Uterus (tissue), 4 donors: ENCODE results near the gene STAG2. TPM values are rescaled to one million over a fixed set of nuclear protein-coding genes. Genes with fewer than 3 reads are reported as not detected.
"Not testable (repeated sequence)": the region's sequence is repeated elsewhere in the genome, so short reads cannot be mapped to it uniquely, and the experiment has no call there.

Experiments
- DNase-seq, 2 donors: peaks; one replicate each; pipeline ENCODE4 v3.0.0-alpha.2; 2019 to 2020
- H3K27ac ChIP-seq, 2 donors: fragments of 200-600 bp; sonication (generic); 1 replicate in 1 of 2; 2 replicates in 1 of 2; pipeline ENCODE4 v1.5.1; 2016 to 2018
- H3K27me3 ChIP-seq, 2 donors: fragments of 200-600 bp; sonication (generic); one replicate each; pipeline ENCODE4 v1.5.1; 2018 to 2019; ENCODE audit warnings: control low read depth in 1 of 2
- H3K36me3 ChIP-seq, 2 donors: fragments of 200-600 bp; sonication (generic); one replicate each; pipeline ENCODE4 v1.5.1; 2019; ENCODE audit warnings: control low read depth in 1 of 2
- H3K4me1 ChIP-seq, 2 donors: fragments of 200-600 bp; sonication (generic); one replicate each; pipeline ENCODE4 v1.5.1; 2018 to 2019; ENCODE audit warnings: control low read depth in 1 of 2
- H3K4me3 ChIP-seq, 2 donors: fragments of 200-600 bp; sonication (generic); 1 replicate in 1 of 2; 2 replicates in 1 of 2; pipeline ENCODE4 v1.5.1; 2018 to 2019; ENCODE audit warnings: mild to moderate bottlenecking in 1 of 2
- H3K9me3 ChIP-seq, 2 donors: fragments of 200-600 bp; sonication (generic); one replicate each; pipeline ENCODE4 v1.5.1; 2019; ENCODE audit warnings: control low read depth in 1 of 2
- POLR2A ChIP-seq, 2 donors: fragments of 450-650 bp; IDR thresholded peaks; one replicate each; pipeline ENCODE4 v1.6.1; 2016; ENCODE audit warnings: antibody characterized with exemption in 2 of 2, mild to moderate bottlenecking in 1 of 2, moderate library complexity in 1 of 2
- intact Hi-C: fragments of 100-400 bp; cut with DNase I; formaldehyde crosslinking; loops from one replicate; pipeline ENCODE4 v1.15.1; 2023; ENCODE audit warnings: low total_unique reads
- total RNA-seq, 4 donors: library from RNA; depleted of rRNA in 3 of 4; stranded (reverse); fragments of >200 nt in 3 of 4; gene quantifications; one replicate each; pipeline versions ENCODE4 v1.1.0 to v1.2.4, GENCODE V29; 2014 to 2023
- TF ChIP-seq, protein P1 (sequence below), 4 experiments: fragments of 200-600 bp in 2 of 4; fragments of 450-650 bp in 2 of 4; sonication (generic) in 2 of 4; IDR thresholded peaks; one replicate each; pipeline ENCODE4 v1.5.1; 2016 to 2019; ENCODE audit warnings: antibody characterized with exemption in 4 of 4, mild to moderate bottlenecking in 2 of 4, moderate library complexity in 1 of 4
- donor health status: DM: yes; HTN: yes; CAD: no.

The STAG2 gene
- total RNA-seq, 4 donors from 2014 or later = 32.5 to 170 (median 83.4) TPM

DNA sequence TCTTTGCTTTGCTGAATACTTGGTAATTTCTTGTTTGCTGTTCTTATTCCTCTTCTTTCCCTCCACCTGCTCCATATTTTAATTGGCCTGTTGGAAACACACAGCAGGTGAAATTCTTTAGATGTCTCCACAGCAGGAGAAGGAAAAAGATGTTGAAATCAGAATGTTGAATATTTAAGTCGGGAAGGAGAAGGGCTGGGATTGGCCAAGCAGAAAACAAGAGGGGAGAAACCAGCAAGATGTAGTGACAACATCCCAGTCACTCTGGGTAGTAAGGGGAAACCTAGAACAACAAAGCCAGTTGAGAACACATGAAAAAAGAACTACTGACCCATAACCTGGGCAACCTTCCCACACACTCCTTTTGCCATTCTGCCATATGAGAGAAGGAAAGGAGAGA, 37.3 kb upstream of the STAG2 start:
- no peaks in the 10 kb centered on the region for H3K27me3 ChIP-seq
- no peaks in the 10 kb centered on the region for H3K9me3 ChIP-seq
- no peak overlapping the region for H3K4me3 ChIP-seq
- no peaks in the 10 kb centered on the region for H3K4me1 ChIP-seq
- intact Hi-C loops = no loop called here
- DNase-seq = no peak
- H3K36me3 ChIP-seq = no peaks in the 10 kb centered on the region
- no peak overlapping the region for H3K27ac ChIP-seq
- TF ChIP-seq, protein P1, sequence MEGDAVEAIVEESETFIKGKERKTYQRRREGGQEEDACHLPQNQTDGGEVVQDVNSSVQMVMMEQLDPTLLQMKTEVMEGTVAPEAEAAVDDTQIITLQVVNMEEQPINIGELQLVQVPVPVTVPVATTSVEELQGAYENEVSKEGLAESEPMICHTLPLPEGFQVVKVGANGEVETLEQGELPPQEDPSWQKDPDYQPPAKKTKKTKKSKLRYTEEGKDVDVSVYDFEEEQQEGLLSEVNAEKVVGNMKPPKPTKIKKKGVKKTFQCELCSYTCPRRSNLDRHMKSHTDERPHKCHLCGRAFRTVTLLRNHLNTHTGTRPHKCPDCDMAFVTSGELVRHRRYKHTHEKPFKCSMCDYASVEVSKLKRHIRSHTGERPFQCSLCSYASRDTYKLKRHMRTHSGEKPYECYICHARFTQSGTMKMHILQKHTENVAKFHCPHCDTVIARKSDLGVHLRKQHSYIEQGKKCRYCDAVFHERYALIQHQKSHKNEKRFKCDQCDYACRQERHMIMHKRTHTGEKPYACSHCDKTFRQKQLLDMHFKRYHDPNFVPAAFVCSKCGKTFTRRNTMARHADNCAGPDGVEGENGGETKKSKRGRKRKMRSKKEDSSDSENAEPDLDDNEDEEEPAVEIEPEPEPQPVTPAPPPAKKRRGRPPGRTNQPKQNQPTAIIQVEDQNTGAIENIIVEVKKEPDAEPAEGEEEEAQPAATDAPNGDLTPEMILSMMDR (IDR thresholded peaks at IDR 0.05) = no peak
- no peak for TF ChIP-seq POLR2A (IDR thresholded peaks at IDR 0.05)

DNA sequence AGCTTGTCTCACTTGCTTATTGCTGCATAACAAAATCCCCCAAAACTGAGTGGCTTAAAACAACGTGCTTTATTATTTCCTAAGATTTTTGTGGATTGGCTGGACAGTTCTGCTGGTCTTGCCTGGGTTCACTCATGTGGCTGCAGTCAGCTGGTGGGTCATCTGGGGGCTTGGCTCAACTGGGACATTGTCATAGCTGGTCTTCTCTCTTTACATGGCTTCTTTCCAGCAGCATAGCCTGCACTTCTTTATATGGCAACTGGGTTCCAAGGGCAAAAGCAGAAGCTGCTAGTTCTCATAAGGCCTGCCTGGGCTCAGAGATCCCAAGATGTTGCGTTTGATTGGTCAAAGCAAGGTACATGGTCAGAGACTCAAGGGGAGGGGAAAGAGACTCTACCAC, 33.7 kb upstream of the STAG2 start:
- Histone ChIP-seq H3K4me3 (no peak overlapping the region), H3K4me1 (no peaks in the 10 kb centered on the region), H3K27me3 (no peaks in the 10 kb centered on the region), H3K36me3 (no peaks in the 10 kb centered on the region), H3K27ac (no peak overlapping the region), H3K9me3 (no peaks in the 10 kb centered on the region)
- no peak for DNase-seq
- TF ChIP-seq, protein P1 (IDR thresholded peaks at IDR 0.05) = no peak
- TF ChIP-seq POLR2A (IDR thresholded peaks at IDR 0.05) = no peak
- intact Hi-C loops = no loop called here

DNA sequence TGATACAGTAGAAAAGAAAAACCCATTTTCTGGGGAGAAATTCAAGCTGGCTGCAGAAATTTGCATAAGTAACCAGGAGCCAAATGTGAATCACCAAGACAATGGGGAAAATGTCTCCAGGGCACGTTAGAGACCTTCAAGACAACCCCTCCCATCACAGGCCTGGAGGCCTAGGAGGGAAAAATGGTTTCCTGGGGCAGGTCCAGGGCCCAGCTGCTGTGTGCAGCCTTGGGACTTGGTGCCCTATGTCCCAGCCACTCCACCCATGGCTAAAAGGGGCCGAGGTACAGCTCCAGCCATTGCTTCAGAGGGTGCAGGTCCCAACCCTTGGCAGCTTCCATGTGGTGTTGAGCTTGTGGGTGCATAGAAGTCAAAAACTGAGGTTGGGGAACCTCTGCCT, 29.5 kb upstream of the STAG2 start:
- H3K27me3 ChIP-seq, DNase-seq, H3K9me3 ChIP-seq, H3K36me3 ChIP-seq, H3K27ac ChIP-seq, H3K4me3 ChIP-seq, intact Hi-C loops, H3K4me1 ChIP-seq: not testable (repeated sequence)

DNA sequence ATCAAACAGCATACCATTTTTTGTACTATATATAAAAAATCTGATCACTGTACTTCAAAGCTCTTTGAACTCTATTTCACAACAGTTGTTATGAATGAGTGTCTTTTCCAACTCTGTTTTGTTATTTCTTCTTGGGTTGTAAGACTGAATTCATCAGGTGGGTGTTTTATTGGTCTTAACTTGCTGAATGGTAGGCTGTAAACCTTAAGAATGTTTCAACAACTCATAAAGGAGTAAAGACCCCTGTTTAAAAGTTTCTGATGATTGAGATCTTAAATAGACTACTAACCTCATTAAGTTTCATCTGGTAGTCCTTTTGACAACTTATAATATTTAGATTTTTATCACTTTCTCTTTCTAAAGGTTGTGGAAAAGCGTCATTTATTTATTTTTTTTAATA, 18.4 kb upstream of the STAG2 start:
- intact Hi-C loops = no loop called here
- TF ChIP-seq, protein P1 (IDR thresholded peaks at IDR 0.05) = no peak
- TF ChIP-seq POLR2A (IDR thresholded peaks at IDR 0.05) = no peak
- no peak for DNase-seq

DNA sequence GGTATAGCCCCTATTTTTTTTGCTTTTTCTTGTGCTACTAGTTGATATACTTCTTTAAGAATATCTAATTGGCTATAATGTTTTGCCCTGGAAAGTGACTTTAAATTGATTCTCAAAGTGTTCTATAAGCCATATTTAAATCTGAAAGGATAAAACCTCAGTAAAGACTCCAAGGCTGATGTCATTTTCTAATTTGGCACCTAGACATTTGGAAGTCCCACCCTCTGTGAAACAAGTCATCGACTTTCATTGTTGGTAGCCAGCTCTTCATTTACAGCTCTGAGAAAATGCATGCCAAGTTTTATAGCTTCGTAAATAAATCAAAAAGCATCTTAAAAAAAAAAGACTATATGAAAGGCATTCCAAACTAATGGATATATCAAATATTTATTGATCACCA, 18.0 kb upstream of the STAG2 start:
- H3K9me3 ChIP-seq = no peaks in the 10 kb centered on the region
- intact Hi-C loops = no loop called here
- no peak overlapping the region for H3K4me3 ChIP-seq
- DNase-seq = no peak
- no peaks in the 10 kb centered on the region for H3K27me3 ChIP-seq
- H3K4me1 ChIP-seq = no peaks in the 10 kb centered on the region
- H3K36me3 ChIP-seq = no peaks in the 10 kb centered on the region
- no peak for TF ChIP-seq POLR2A (IDR thresholded peaks at IDR 0.05)
- TF ChIP-seq, protein P1 (IDR thresholded peaks at IDR 0.05) = no peak
- H3K27ac ChIP-seq = no peak overlapping the region

More for the DNA sequence above, 18.4 kb upstream of the STAG2 start:
- Histone ChIP-seq H3K27me3 (no peaks in the 10 kb centered on the region), H3K4me3 (no peak overlapping the region), H3K4me1 (no peaks in the 10 kb centered on the region), H3K27ac (no peak overlapping the region), H3K36me3 (no peaks in the 10 kb centered on the region), H3K9me3 (no peaks in the 10 kb centered on the region)

DNA sequence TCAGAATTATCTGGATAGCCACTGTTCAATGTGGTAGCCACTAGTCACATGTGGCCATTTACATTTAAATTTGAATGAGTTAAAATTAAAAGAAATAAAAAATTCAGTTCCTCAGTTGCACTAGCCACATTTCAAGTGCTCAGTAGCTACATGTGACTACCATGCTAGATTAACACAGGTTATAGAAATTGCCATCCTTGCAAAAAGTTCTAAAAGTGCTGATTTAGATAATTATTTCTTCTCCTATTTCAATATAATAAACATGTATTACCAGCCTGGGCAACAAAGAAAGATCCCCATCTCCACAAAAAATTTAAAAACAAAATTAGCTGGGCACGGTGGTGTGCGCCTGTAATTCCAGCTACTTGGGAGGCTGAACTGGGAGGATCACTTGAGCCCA, 11.7 kb upstream of the STAG2 start:
- H3K27ac ChIP-seq = no peak overlapping the region
- no peaks in the 10 kb centered on the region for H3K9me3 ChIP-seq
- intact Hi-C loops = no loop called here
- TF ChIP-seq POLR2A (IDR thresholded peaks at IDR 0.05) = no peak
- TF ChIP-seq, protein P1 (IDR thresholded peaks at IDR 0.05) = no peak
- H3K4me1 ChIP-seq = no peaks in the 10 kb centered on the region
- no peak overlapping the region for H3K4me3 ChIP-seq
- no peaks in the 10 kb centered on the region for H3K36me3 ChIP-seq
- DNase-seq = no peak
- H3K27me3 ChIP-seq = no peaks in the 10 kb centered on the region
